T-helper 2 cell treated with Interferon-gamma antibody and Interleukin-4, amounts not matched to agents 5 μg/mL and 100 μg/mL, for 36 hours (primary cell): Measurements from ENCODE around the gene STS.
A peak's percentile ranks its signal among the peaks of the same experiment; 100 is the strongest.

ENCODE experiments used
- DNase-seq: peaks from one replicate; pipeline ENCODE4 v3.0.0; 2021; ENCODE audit warnings: low spot score
- H3K27ac Mint-ChIP-seq: one replicate; pipeline ENCODE4 v1.8.0; 2021; ENCODE audit warnings: mild to moderate bottlenecking, mixed read lengths
- H3K27me3 Mint-ChIP-seq: one replicate; pipeline ENCODE4 v1.8.0; 2021; ENCODE audit warnings: low read depth, mixed read lengths
- H3K36me3 Mint-ChIP-seq: one replicate; pipeline ENCODE4 v1.8.0; 2021; ENCODE audit warnings: low read depth, mixed read lengths
- H3K4me1 Mint-ChIP-seq: one replicate; pipeline ENCODE4 v1.8.0; 2021; ENCODE audit warnings: low read depth, mixed read lengths
- H3K4me3 Mint-ChIP-seq: one replicate; pipeline ENCODE4 v1.8.0; 2022; ENCODE audit warnings: mild to moderate bottlenecking, moderate library complexity, mixed read lengths
- H3K9me3 Mint-ChIP-seq: one replicate; pipeline ENCODE4 v1.8.0; 2021; ENCODE audit warnings: mixed read lengths

STS gene

GRCh38 chrX:7146703-7147412, 654 bp upstream of the STS start:
- no peaks in the 10 kb centered on the region for H3K9me3 Mint-ChIP-seq
- peaks cover 22% of the 10 kb centered on the region for H3K4me1 Mint-ChIP-seq
- peak overlapping the region; percentile 80 for H3K27ac Mint-ChIP-seq
- H3K36me3 Mint-ChIP-seq = no peaks in the 10 kb centered on the region
- no peak for DNase-seq
- peak overlapping the region; percentile 81 for H3K4me3 Mint-ChIP-seq
- H3K27me3 Mint-ChIP-seq = no peaks in the 10 kb centered on the region

DNA sequence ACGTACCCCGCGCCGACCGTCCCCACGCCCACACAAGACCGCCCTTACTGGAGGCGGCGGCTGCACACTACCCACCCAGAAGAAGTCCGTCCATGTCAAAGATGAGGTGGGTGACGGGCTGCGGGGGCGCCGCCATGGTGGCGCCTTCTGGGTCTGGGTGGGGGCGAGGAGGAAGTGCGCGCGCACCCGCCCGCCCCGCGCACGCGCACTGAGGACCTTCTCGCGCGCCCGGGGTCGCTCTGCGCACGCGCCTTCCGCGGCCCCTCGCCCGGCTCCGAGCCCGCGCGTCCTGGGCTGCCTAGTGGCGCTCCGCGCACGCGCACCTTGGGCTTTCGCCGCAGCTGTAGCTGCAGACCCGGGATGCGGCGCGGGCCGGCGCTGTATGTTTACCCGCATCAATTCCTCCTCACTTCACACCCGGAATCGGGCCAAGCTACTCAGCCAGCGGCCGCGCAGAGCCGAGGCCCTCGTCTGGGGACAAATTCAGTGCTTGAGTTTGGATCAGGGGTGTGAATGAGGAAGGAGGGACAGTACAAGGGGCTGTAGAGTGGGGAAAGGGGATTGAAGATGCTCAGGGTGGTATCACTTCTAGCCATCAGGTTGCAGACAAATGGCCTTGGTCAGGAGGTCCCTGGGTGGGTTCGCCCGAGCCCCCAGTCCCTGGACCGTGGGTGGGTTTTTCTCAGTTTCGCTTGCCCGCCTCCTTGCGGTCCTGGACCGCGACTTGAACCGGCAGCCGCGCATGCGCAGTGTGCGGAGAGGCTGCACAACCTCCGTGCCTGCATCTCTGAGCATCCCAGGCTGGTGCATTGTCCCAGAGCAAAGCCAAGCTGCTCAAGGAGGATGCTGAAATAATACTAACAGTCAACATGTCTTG, 704 bp downstream of the STS start, which contains the start of gene PUDP:
Gene PUDP, minus strand, starts transcription at position 176 of the 877 bp plus-strand sequence. Its CDS starts 40 bp downstream, at position 136.
- Mint-ChIP-seq H3K36me3 (no peaks in the 10 kb centered on the region), H3K27ac (peak within 1 kb of the TSS; percentile 86), H3K4me3 (peak within 1 kb of the TSS; percentile 83), H3K9me3 (no peaks in the 10 kb centered on the region), H3K4me1 (peaks cover 20% of the 10 kb centered on the region), H3K27me3 (no peaks in the 10 kb centered on the region)
- DNase-seq = peak; percentile 84

DNA sequence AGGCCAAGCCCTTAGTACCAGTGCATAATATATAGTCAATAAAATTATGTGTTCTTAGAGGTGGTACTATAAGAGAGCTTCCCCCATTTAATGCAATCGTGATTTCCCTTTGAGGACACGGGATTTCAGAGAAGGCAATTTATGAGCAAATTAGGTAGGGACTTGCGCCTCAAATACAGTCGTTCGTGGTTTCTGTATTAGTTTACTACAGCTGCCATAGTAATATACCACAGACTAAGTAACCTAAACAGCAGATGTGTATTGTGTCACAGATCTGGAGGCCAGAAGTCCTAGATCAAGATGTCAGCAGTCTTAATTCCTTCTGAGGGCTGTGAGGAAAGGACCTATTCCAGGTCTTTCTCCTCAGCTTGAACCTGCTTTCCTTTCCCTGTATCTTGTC, 1.9 kb downstream of the STS start:
- Mint-ChIP-seq H3K9me3 (no peaks in the 10 kb centered on the region), H3K4me3 (no peak overlapping the region), H3K36me3 (no peaks in the 10 kb centered on the region), H3K4me1 (peaks cover 11% of the 10 kb centered on the region), H3K27ac (no peak overlapping the region), H3K27me3 (no peaks in the 10 kb centered on the region)
- DNase-seq = no peak

- Mint-ChIP-seq H3K27ac (no peak overlapping the region), H3K4me3 (no peak overlapping the region), H3K27me3 (no peaks in the 10 kb centered on the region)
Observed at GRCh38 chrX:7153231-7153630, 5.7 kb downstream of the STS start.

DNA sequence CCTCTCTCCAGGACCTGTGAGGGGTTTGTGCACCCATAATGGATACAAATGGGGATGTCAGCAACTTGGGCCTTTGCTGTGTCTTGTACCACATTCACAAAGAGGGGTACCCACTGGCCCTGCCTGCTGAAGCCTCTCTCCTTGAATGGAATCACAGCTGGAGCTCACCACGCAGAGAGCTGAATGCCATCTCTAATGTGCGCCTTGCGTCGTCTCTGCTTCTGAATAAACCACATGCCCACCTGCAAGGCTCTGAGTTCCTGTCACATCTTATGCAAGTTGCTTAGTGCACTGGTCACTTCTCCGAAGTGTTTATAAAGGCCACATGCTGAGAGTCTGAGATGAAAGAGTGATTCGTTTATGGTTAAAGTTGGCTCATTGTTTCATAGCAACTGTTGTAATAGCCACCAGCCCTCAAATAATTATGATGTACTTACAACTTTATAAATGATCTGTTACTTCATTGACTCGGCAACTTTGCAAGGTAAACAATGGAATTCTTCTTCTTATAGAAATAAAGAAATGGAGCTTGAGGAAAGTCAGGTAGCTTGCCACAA, 6.6 kb downstream of the STS start:
- no peak for DNase-seq

More at GRCh38 chrX:7153231-7153630, 5.7 kb downstream of the STS start:
- no peaks in the 10 kb centered on the region for H3K4me1 Mint-ChIP-seq
- H3K9me3 Mint-ChIP-seq = no peaks in the 10 kb centered on the region
- no peaks in the 10 kb centered on the region for H3K36me3 Mint-ChIP-seq
- no peak for DNase-seq

DNA sequence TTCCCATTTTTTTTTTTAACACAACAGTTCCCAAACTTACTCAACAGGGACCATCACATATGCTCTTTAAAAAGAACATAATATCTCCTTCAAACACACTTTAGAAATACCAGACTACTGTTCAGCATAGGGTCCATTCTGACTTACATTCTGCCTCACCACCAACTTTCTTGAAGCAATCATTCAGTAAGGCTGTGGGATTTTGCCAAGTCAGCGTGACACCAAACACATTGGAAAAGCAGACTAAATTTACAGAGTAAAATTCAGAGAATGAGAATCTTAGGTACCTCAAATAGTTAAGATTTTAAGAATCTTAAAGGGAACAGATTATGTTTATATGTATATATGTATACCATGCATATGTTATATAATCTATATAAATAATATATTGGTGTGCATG, 7.7 kb downstream of the STS start:
- H3K27me3 Mint-ChIP-seq = peaks cover 4% of the 10 kb centered on the region
- no peaks in the 10 kb centered on the region for H3K4me1 Mint-ChIP-seq
- no peaks in the 10 kb centered on the region for H3K9me3 Mint-ChIP-seq
- H3K36me3 Mint-ChIP-seq = no peaks in the 10 kb centered on the region
- H3K4me3 Mint-ChIP-seq = no peak overlapping the region
- no peak overlapping the region for H3K27ac Mint-ChIP-seq
- DNase-seq = no peak

More for the DNA sequence above, 6.6 kb downstream of the STS start:
- Mint-ChIP-seq H3K4me3 (no peak overlapping the region), H3K9me3 (no peaks in the 10 kb centered on the region), H3K4me1 (no peaks in the 10 kb centered on the region), H3K36me3 (no peaks in the 10 kb centered on the region), H3K27ac (no peak overlapping the region), H3K27me3 (no peaks in the 10 kb centered on the region)

GRCh38 chrX:7156879-7157278, 9.4 kb downstream of the STS start:
- peaks cover 4% of the 10 kb centered on the region for H3K27me3 Mint-ChIP-seq
- no peak for DNase-seq
- no peak overlapping the region for H3K27ac Mint-ChIP-seq
- H3K9me3 Mint-ChIP-seq = no peaks in the 10 kb centered on the region
- no peak overlapping the region for H3K4me3 Mint-ChIP-seq
- H3K36me3 Mint-ChIP-seq = no peaks in the 10 kb centered on the region
- no peaks in the 10 kb centered on the region for H3K4me1 Mint-ChIP-seq

GRCh38 chrX:7158468-7158990, 11.0 kb downstream of the STS start:
- H3K36me3 Mint-ChIP-seq = no peaks in the 10 kb centered on the region
- H3K4me3 Mint-ChIP-seq = no peak overlapping the region
- no peaks in the 10 kb centered on the region for H3K9me3 Mint-ChIP-seq
- H3K4me1 Mint-ChIP-seq = no peaks in the 10 kb centered on the region
- no peak overlapping the region for H3K27ac Mint-ChIP-seq
- no peak for DNase-seq
- peaks cover 4% of the 10 kb centered on the region for H3K27me3 Mint-ChIP-seq

GRCh38 chrX:7159149-7159861, 11.8 kb downstream of the STS start:
- Mint-ChIP-seq H3K4me3 (no peak overlapping the region), H3K27me3 (peaks cover 4% of the 10 kb centered on the region), H3K36me3 (no peaks in the 10 kb centered on the region), H3K27ac (no peak overlapping the region), H3K9me3 (no peaks in the 10 kb centered on the region), H3K4me1 (no peaks in the 10 kb centered on the region)
- DNase-seq = no peak

DNA sequence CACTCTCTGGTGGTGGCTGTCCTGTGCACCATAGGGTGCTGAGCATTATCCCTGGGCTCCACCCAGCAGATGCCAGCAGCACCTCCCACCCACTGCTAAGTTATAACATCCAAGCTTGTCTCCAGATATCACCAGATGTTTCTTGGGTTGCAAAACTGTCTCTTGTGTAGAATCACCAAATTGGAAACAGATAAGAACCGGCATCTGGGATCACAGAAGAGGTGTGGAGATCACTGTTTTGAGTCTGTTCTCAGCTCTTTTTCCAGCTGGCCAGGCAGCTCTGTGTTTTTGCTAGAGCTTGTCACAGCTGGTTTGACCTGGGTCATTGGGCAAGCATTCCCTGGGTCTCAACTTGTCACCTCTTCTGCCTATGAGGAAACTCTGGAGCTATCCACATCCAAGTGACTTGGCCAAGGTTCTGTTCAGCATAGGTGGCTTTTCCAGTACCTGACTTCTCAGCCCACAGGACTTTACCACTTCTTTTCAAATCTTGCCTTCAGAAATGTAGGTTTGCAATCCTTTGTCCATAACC, 15.7 kb downstream of the STS start:
- Mint-ChIP-seq H3K27ac (no peak overlapping the region), H3K4me1 (no peaks in the 10 kb centered on the region), H3K36me3 (no peaks in the 10 kb centered on the region), H3K9me3 (no peaks in the 10 kb centered on the region), H3K4me3 (no peak overlapping the region), H3K27me3 (peaks cover 4% of the 10 kb centered on the region)
- DNase-seq = no peak

GRCh38 chrX:7164174-7164573, 16.7 kb downstream of the STS start:
- no peaks in the 10 kb centered on the region for H3K36me3 Mint-ChIP-seq
- H3K27me3 Mint-ChIP-seq = peaks cover 4% of the 10 kb centered on the region
- no peaks in the 10 kb centered on the region for H3K4me1 Mint-ChIP-seq
- no peaks in the 10 kb centered on the region for H3K9me3 Mint-ChIP-seq
- H3K27ac Mint-ChIP-seq = no peak overlapping the region
- H3K4me3 Mint-ChIP-seq = no peak overlapping the region
- DNase-seq = no peak

- no peaks in the 10 kb centered on the region for H3K27me3 Mint-ChIP-seq
- H3K36me3 Mint-ChIP-seq = no peaks in the 10 kb centered on the region
- no peak overlapping the region for H3K27ac Mint-ChIP-seq
- no peak for DNase-seq
- no peaks in the 10 kb centered on the region for H3K4me1 Mint-ChIP-seq
- no peaks in the 10 kb centered on the region for H3K9me3 Mint-ChIP-seq
- H3K4me3 Mint-ChIP-seq = no peak overlapping the region
Observed at GRCh38 chrX:7168371-7168770, 20.9 kb downstream of the STS start.

GRCh38 chrX:7169627-7170026, 22.1 kb downstream of the STS start:
- Mint-ChIP-seq H3K36me3 (no peaks in the 10 kb centered on the region), H3K27ac (no peak overlapping the region), H3K4me1 (no peaks in the 10 kb centered on the region), H3K4me3 (no peak overlapping the region), H3K9me3 (no peaks in the 10 kb centered on the region), H3K27me3 (no peaks in the 10 kb centered on the region)
- DNase-seq = no peak
